Kidney epithelial cell (primary cell): ENCODE results near the gene ENAH. TPM values are rescaled to one million over a fixed set of nuclear protein-coding genes. Genes with fewer than 3 reads are reported as not detected.

Experiments used
- DNase-seq: peaks from one replicate; pipeline ENCODE4 v3.0.0-alpha.2; 2010; ENCODE audit warnings: low read depth
- H3K27me3 ChIP-seq: 2 replicates; pipeline ENCODE4 v1.6.0; 2011; ENCODE audit warnings: low read length; ENCODE audit not compliant: control insufficient read depth, insufficient read depth
- H3K36me3 ChIP-seq: 2 replicates; pipeline ENCODE4 v1.5.1; 2011; ENCODE audit warnings: low read length; ENCODE audit not compliant: control insufficient read depth, insufficient read depth
- H3K4me3 ChIP-seq: 2 replicates; pipeline ENCODE4 v1.5.1; 2011; ENCODE audit warnings: low read depth, mild to moderate bottlenecking, control low read depth, low read length
- CTCF ChIP-seq: IDR thresholded peaks from 2 replicates; pipeline ENCODE4 v1.5.1; 2011; ENCODE audit warnings: mild to moderate bottlenecking, moderate library complexity, low read length, control low read depth, inconsistent platforms; ENCODE audit not compliant: insufficient read depth, poor library complexity, severe bottlenecking
- total RNA-seq: library from RNA; depleted of rRNA; stranded (reverse); fragments of >200 nt; gene quantifications from 2 replicates; pipeline ENCODE4 v1.2.3, GENCODE V29; 2015

ENAH gene
- total RNA-seq, 1 donor from 2014 or later: 95.8 TPM

DNA sequence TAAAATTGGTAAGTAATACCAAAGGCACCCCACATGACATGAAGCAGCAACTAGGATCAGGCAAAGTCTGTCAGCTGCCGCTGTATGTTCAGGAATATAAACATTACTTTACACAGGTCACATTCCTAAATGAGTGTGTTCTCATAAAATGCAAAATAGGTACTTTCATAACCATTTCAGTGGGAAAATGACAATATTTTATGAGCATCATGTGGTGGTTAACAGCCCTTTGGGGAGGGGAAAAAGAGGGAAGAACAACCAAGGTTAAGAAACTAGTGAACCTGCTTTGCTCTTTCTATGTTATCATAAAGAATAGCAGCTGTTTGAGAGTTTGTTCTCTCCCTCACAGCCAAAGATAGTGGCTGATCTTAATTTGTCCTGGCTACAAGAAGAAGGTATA is 119.7 kb downstream of the ENAH start:
- no peak for DNase-seq
- no peaks in the 10 kb centered on the region for H3K27me3 ChIP-seq
- no peak for TF ChIP-seq CTCF
- H3K4me3 ChIP-seq: no peak overlapping the region
- H3K36me3 ChIP-seq: no peaks in the 10 kb centered on the region

DNA sequence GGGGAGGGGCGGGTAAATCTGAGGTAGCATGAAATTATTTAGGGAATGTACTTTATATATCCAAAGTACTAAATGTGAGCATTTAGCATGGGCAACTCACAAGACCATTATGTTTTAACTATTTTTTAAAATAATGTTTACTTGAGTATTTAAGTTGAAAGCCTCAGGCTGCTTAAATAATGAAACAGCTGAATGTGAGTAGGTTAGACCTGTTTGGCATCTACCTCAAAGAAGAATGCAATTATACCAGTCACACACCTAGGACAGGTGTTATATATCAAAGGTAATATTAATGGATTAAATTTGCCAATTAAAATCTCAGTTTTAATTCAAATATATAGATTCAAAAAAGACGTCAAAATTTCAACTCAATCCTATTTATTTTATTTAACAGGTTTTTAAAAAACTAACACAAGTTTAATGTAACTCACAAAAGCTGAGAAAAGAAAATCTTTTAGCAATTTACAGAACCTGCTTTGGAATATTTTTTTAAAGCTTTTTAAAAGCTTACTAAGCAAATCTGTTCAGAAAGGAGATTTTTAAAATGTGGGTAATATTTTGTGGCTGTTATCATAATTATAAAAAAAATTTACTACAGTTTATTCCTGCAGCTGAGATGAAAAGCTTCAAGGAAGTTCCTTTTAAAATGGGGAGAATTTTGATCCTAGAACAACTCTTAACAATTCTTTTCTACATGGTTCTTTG is 120.5 kb downstream of the ENAH start:
- Histone ChIP-seq H3K36me3 (no peaks in the 10 kb centered on the region), H3K27me3 (no peaks in the 10 kb centered on the region), H3K4me3 (no peak overlapping the region)
- TF ChIP-seq CTCF: no peak
- no peak for DNase-seq

- no peak for DNase-seq
- no peaks in the 10 kb centered on the region for H3K36me3 ChIP-seq
- TF ChIP-seq CTCF: no peak
- H3K27me3 ChIP-seq: no peaks in the 10 kb centered on the region
- H3K4me3 ChIP-seq: no peak overlapping the region
Observed at GRCh38 chr1:225529726-225530125, 123.2 kb downstream of the ENAH start.

DNA sequence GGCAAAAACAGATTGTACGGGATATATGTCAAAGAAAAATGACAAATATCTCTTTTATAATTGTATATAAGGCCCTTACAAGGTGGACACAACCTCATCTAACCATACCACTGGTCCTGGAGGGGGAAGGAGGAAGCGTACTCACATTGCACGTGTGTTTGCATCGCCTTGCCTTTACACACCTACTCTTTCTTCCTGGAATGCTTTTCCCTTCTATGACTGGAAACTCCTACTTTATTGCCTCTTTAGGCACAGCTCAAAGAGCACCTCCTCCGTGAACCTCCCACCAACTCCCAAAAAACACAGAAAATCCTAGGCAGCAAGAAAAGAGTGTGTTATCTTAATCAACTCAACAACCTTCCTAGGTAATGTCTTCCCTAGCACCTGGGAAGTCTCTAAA is 125.3 kb downstream of the ENAH start:
- no peak for DNase-seq

GRCh38 chr1:225526878-225527277 is 126.0 kb downstream of the ENAH start:
- DNase-seq: no peak
- Histone ChIP-seq H3K36me3 (no peaks in the 10 kb centered on the region), H3K27me3 (no peaks in the 10 kb centered on the region), H3K4me3 (no peak overlapping the region)
- no peak for TF ChIP-seq CTCF

More for the DNA sequence above, 125.3 kb downstream of the ENAH start:
- Histone ChIP-seq H3K4me3 (no peak overlapping the region), H3K36me3 (no peaks in the 10 kb centered on the region), H3K27me3 (no peaks in the 10 kb centered on the region)
- no peak for TF ChIP-seq CTCF

GRCh38 chr1:225525377-225525776 is 127.5 kb downstream of the ENAH start:
- no peak overlapping the region for H3K4me3 ChIP-seq
- no peak for TF ChIP-seq CTCF
- H3K36me3 ChIP-seq: no peaks in the 10 kb centered on the region
- H3K27me3 ChIP-seq: no peaks in the 10 kb centered on the region
- no peak for DNase-seq
